Liver (tissue), 9 donors: ENCODE measurements around the gene PRDM2. TPM values are rescaled to one million over a fixed set of nuclear protein-coding genes. Genes with fewer than 3 reads are reported as not detected.

Experiments used
- DNase-seq: peaks from one replicate; pipeline ENCODE4 v3.0.0-alpha.2; 2017; ENCODE audit warnings: low spot score
- H3K27ac ChIP-seq, 2 donors: one replicate each; pipeline ENCODE4 v1.7.0; 2013; ENCODE audit warnings: inconsistent platforms in 2 of 2, low read length in 2 of 2, control low read depth in 1 of 2, low read depth in 1 of 2, mild to moderate bottlenecking in 1 of 2
- H3K27me3 ChIP-seq, 4 donors: one replicate each; pipeline versions ENCODE4 v1.6.1 to v1.7.0; 2013; ENCODE audit warnings: low read length in 3 of 4, inconsistent platforms in 1 of 4, mild to moderate bottlenecking in 1 of 4, moderate library complexity in 1 of 4; ENCODE audit not compliant: control insufficient read depth in 4 of 4, insufficient read depth in 4 of 4
- H3K36me3 ChIP-seq, 4 donors: one replicate each; pipeline versions ENCODE4 v1.6.1 to v1.7.0; 2013; ENCODE audit warnings: low read length in 3 of 4, mild to moderate bottlenecking in 3 of 4, low read depth in 1 of 4, moderate library complexity in 1 of 4; ENCODE audit not compliant: control insufficient read depth in 4 of 4, insufficient read depth in 3 of 4
- H3K4me1 ChIP-seq, 4 donors: one replicate each; pipeline versions ENCODE4 v1.6.1 to v1.7.0; 2013; ENCODE audit warnings: low read length in 3 of 4, mild to moderate bottlenecking in 3 of 4, moderate library complexity in 1 of 4; ENCODE audit not compliant: control insufficient read depth in 4 of 4, insufficient read depth in 4 of 4
- H3K4me3 ChIP-seq, 3 donors: one replicate each; pipeline versions ENCODE4 v1.6.1 to v1.7.0; 2013; ENCODE audit warnings: low read length in 3 of 3, control low read depth in 1 of 3, low read depth in 1 of 3, mild to moderate bottlenecking in 1 of 3
- H3K9ac ChIP-seq, 2 donors: one replicate each; pipeline ENCODE4 v1.7.0; 2013; ENCODE audit warnings: low read length in 2 of 2, mild to moderate bottlenecking in 2 of 2, moderate library complexity in 2 of 2, control low read depth in 1 of 2, low read depth in 1 of 2
- H3K9me3 ChIP-seq, 4 donors: one replicate each; pipeline versions ENCODE4 v1.6.1 to v1.7.0; 2013; ENCODE audit warnings: low read length in 3 of 4; ENCODE audit not compliant: control insufficient read depth in 4 of 4
- EGR1 ChIP-seq, 2 donors: IDR thresholded peaks; 2 replicates each; pipeline ENCODE4 v1.6.1; 2016 to 2018; ENCODE audit warnings: antibody characterized with exemption in 2 of 2, low read depth in 2 of 2
- FOXA2 ChIP-seq: IDR thresholded peaks from 2 replicates; pipeline ENCODE4 v1.6.1; 2016; ENCODE audit warnings: antibody characterized with exemption
- GABPA ChIP-seq, 2 donors: IDR thresholded peaks in 1 of 2; conservative IDR thresholded peaks in 1 of 2; 2 replicates each; pipeline ENCODE4 v1.6.1; 2016; ENCODE audit warnings: antibody characterized with exemption in 2 of 2, mild to moderate bottlenecking in 1 of 2, moderate library complexity in 1 of 2
- HNF4A ChIP-seq, 2 donors: conservative IDR thresholded peaks; 2 replicates each; pipeline ENCODE4 v1.6.1; 2016; ENCODE audit warnings: antibody characterized with exemption in 2 of 2, mild to moderate bottlenecking in 2 of 2
- RAD21 ChIP-seq, 2 donors: IDR thresholded peaks; 2 replicates each; pipeline ENCODE4 v1.6.1; 2016; ENCODE audit warnings: antibody characterized with exemption in 2 of 2, mild to moderate bottlenecking in 2 of 2
- SP1 ChIP-seq: IDR thresholded peaks from 2 replicates; pipeline ENCODE4 v1.6.1; 2018; ENCODE audit warnings: antibody characterized with exemption, mild to moderate bottlenecking
- TAF1 ChIP-seq: conservative IDR thresholded peaks from 2 replicates; pipeline ENCODE4 v1.6.1; 2016; ENCODE audit warnings: antibody characterized with exemption, mild to moderate bottlenecking
- YY1 ChIP-seq: IDR thresholded peaks from 2 replicates; pipeline ENCODE4 v1.6.1; 2016; ENCODE audit warnings: antibody characterized with exemption, mild to moderate bottlenecking
- WGBS: extraction: QIAGEN DNeasy Blood & Tissue Kit; methylation state at CpG from one replicate; pipeline ENCODE4 v1.1.7; 2013; 5-methylcytosine and 5-hydroxymethylcytosine counted together
- polyA plus RNA-seq, 2 donors: library from polyadenylated mRNA; stranded (reverse) in 1 of 2; unstranded in 1 of 2; fragments of 200-250 nt in 1 of 2; fragments of >200 nt in 1 of 2; fragmentation: Nextera tagmentation in 1 of 2; extraction: Ambion mirVana in 1 of 2; gene quantifications; one replicate each; pipeline versions ENCODE4 v1.2.1 to v1.2.3, GENCODE V29; 2013 to 2015
- total RNA-seq, 2 donors: library from RNA; depleted of rRNA; stranded (reverse); fragments of >200 nt; gene quantifications; one replicate each; pipeline ENCODE4 v1.2.3, GENCODE V29; 2014
- TF ChIP-seq, protein P1 (sequence below): IDR thresholded peaks from 2 replicates; pipeline ENCODE4 v1.6.1; 2016; ENCODE audit warnings: antibody characterized with exemption, mild to moderate bottlenecking
- TF ChIP-seq, protein P2 (sequence below): IDR thresholded peaks from 2 replicates; pipeline ENCODE4 v1.6.1; 2016; ENCODE audit warnings: antibody characterized with exemption
- donor health status: healthy.
- donor health status: healthy.
- donor health status: healthy.
- donor health status: healthy.
- donor health status: healthy.

Gene PRDM2
- total and polyA plus RNA-seq, 4 donors: 4.5 to 13.9 (median 7.9) TPM

- Histone ChIP-seq H3K27me3 (peaks cover 0 to 3% (median 0%) of the 10 kb centered on the region in 4 donors), H3K4me1 (no peaks in the 10 kb centered on the region), H3K4me3 (no peak overlapping the region), H3K27ac (no peak overlapping the region), H3K9me3 (no peaks in the 10 kb centered on the region), H3K9ac (no peak overlapping the region), H3K36me3 (no peaks in the 10 kb centered on the region)
- TF ChIP-seq, protein P1, sequence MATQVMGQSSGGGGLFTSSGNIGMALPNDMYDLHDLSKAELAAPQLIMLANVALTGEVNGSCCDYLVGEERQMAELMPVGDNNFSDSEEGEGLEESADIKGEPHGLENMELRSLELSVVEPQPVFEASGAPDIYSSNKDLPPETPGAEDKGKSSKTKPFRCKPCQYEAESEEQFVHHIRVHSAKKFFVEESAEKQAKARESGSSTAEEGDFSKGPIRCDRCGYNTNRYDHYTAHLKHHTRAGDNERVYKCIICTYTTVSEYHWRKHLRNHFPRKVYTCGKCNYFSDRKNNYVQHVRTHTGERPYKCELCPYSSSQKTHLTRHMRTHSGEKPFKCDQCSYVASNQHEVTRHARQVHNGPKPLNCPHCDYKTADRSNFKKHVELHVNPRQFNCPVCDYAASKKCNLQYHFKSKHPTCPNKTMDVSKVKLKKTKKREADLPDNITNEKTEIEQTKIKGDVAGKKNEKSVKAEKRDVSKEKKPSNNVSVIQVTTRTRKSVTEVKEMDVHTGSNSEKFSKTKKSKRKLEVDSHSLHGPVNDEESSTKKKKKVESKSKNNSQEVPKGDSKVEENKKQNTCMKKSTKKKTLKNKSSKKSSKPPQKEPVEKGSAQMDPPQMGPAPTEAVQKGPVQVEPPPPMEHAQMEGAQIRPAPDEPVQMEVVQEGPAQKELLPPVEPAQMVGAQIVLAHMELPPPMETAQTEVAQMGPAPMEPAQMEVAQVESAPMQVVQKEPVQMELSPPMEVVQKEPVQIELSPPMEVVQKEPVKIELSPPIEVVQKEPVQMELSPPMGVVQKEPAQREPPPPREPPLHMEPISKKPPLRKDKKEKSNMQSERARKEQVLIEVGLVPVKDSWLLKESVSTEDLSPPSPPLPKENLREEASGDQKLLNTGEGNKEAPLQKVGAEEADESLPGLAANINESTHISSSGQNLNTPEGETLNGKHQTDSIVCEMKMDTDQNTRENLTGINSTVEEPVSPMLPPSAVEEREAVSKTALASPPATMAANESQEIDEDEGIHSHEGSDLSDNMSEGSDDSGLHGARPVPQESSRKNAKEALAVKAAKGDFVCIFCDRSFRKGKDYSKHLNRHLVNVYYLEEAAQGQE: no peak
- TF ChIP-seq GABPA (IDR thresholded peaks at IDR 0.05 in 1 of 2, conservative IDR thresholded peaks at IDR 0.05 in 1 of 2) (no peak), SP1 (no peak), HNF4A (conservative IDR thresholded peaks at IDR 0.05) (no peak), FOXA2 (no peak), TAF1 (no peak), YY1 (no peak)
- no peak for DNase-seq
- 87% methylated on average over 7 of the region's 7 CpGs for WGBS
These were observed 22.9 kb downstream of the PRDM2 start for GRCh38 chr1:13722808-13723360.

DNA sequence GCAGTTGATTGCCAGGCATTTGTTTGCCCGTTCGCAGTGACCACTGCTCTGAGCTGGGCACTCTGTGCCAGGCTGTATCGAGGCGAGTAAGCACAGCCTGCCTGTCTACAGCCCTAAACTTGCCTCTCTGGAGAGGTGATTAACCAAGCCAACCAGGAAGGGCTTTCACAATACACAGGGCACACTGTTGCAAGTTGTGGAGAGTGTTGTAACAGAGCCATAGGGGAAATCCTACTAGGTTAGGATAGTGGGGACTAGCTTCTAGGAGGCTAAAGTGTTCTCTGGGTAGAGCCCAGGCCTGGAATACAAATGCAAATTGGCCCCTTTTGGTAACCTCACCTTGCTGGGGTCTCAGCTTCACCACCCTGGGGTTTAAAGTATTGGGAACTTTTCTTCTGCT is 23.8 kb downstream of the PRDM2 start:
- TF ChIP-seq, protein P1: no peak
- TF ChIP-seq GABPA (IDR thresholded peaks at IDR 0.05 in 1 of 2, conservative IDR thresholded peaks at IDR 0.05 in 1 of 2) (no peak), EGR1 (IDR thresholded peaks at IDR 0.05; ENCODE audit: low read depth in 2 of 2) (no peak), FOXA2 (no peak), YY1 (no peak), HNF4A (conservative IDR thresholded peaks at IDR 0.05) (no peak), RAD21 (IDR thresholded peaks at IDR 0.05) (no peak), TAF1 (no peak)
- TF ChIP-seq, protein P2, sequence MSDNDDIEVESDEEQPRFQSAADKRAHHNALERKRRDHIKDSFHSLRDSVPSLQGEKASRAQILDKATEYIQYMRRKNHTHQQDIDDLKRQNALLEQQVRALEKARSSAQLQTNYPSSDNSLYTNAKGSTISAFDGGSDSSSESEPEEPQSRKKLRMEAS: no peak
- no peak overlapping the region for H3K27ac ChIP-seq
- H3K9me3 ChIP-seq: no peaks in the 10 kb centered on the region
- H3K9ac ChIP-seq: no peak overlapping the region
- no peaks in the 10 kb centered on the region for H3K4me1 ChIP-seq
- H3K36me3 ChIP-seq: no peaks in the 10 kb centered on the region
- H3K27me3 ChIP-seq: peaks cover 0 to 3% (median 0%) of the 10 kb centered on the region in 4 donors
- H3K4me3 ChIP-seq: no peak overlapping the region
- WGBS: 86% methylated on average over 4 of the region's 4 CpGs
- no peak for DNase-seq
